CD4-positive, CD25-positive, alpha-beta regulatory T cell (primary cell): Measurements from ENCODE around the gene FREM1. TPM values are rescaled to one million over a fixed set of nuclear protein-coding genes. Genes with fewer than 3 reads are reported as not detected.
A peak's percentile ranks its signal among the peaks of the same experiment; 100 is the strongest.

Experiments
- ATAC-seq, 2 donors: fragments of 150-1000 bp; cut with Tn5 transposase; one replicate each; pipeline ENCODE4 v1.10.0; 2021; ENCODE audit warnings: low read depth in 2 of 2, moderate number of reproducible peaks in 2 of 2, moderate library complexity in 1 of 2
- DNase-seq, 3 donors: peaks; one replicate each; pipeline versions ENCODE4 v3.0.0 to v3.0.0-alpha.2; 2012 to 2022; ENCODE audit warnings: mixed read lengths in 1 of 3
- H3K27ac ChIP-seq: one replicate; pipeline ENCODE4 v1.7.0; 2013; ENCODE audit warnings: mild to moderate bottlenecking, low read length; ENCODE audit not compliant: insufficient read depth, poor library complexity, severe bottlenecking
- H3K27me3 ChIP-seq: one replicate; pipeline ENCODE4 v1.7.0; 2013; ENCODE audit warnings: low read length; ENCODE audit not compliant: control insufficient read depth, insufficient read depth
- H3K36me3 ChIP-seq: one replicate; pipeline ENCODE4 v1.7.0; 2013; ENCODE audit warnings: mild to moderate bottlenecking, low read length, moderate library complexity; ENCODE audit not compliant: control insufficient read depth, insufficient read depth
- H3K4me1 ChIP-seq: 2 replicates; pipeline ENCODE4 v1.7.0; 2013; ENCODE audit warnings: mild to moderate bottlenecking, low read length; ENCODE audit not compliant: insufficient read depth, control insufficient read depth, poor library complexity, severe bottlenecking
- H3K4me3 ChIP-seq: one replicate; pipeline ENCODE4 v1.7.0; 2013; ENCODE audit warnings: low read depth, mild to moderate bottlenecking, low read length, moderate library complexity
- H3K9me3 ChIP-seq, 2 experiments: 1 replicate in 1 of 2; 2 replicates in 1 of 2; pipeline ENCODE4 v1.7.0; 2013; ENCODE audit warnings: low read length in 2 of 2, mild to moderate bottlenecking in 1 of 2, moderate library complexity in 1 of 2; ENCODE audit not compliant: control insufficient read depth in 2 of 2
- H3K27ac Mint-ChIP-seq, 3 donors: one replicate each; pipeline ENCODE4 v1.8.0; 2020 to 2022; ENCODE audit warnings: mild to moderate bottlenecking in 3 of 3, mixed read lengths in 3 of 3, moderate library complexity in 2 of 3
- H3K27me3 Mint-ChIP-seq: one replicate; pipeline ENCODE4 v1.8.0; 2022; ENCODE audit warnings: mild to moderate bottlenecking, mixed read lengths
- H3K36me3 Mint-ChIP-seq: one replicate; pipeline ENCODE4 v1.8.0; 2020; ENCODE audit warnings: mixed read lengths
- H3K4me1 Mint-ChIP-seq, 4 donors: one replicate each; pipeline ENCODE4 v1.8.0; 2020 to 2022; ENCODE audit warnings: mixed read lengths in 4 of 4, mild to moderate bottlenecking in 1 of 4
- H3K4me3 Mint-ChIP-seq, 4 donors: one replicate each; pipeline ENCODE4 v1.8.0; 2020 to 2022; ENCODE audit warnings: mild to moderate bottlenecking in 4 of 4, mixed read lengths in 4 of 4, moderate library complexity in 3 of 4
- H3K9me3 Mint-ChIP-seq, 7 donors: one replicate each; pipeline ENCODE4 v1.8.0; 2020 to 2022; ENCODE audit warnings: mixed read lengths in 7 of 7, mild to moderate bottlenecking in 3 of 7, moderate library complexity in 2 of 7
- polyA plus RNA-seq, 4 donors: library from polyadenylated mRNA; unstranded; fragments of 300-500 nt; fragmentation: Illumina TruSeq; gene quantifications; one replicate each; pipeline ENCODE4 v1.2.3, GENCODE V29; 2021
- total RNA-seq: library from RNA; stranded (reverse); gene quantifications from one replicate; pipeline ENCODE4 v1.2.3, GENCODE V29; 2022

Gene FREM1
- total and polyA plus RNA-seq, 5 donors from 2014 or later = 0.67 TPM; not detected in 4

DNA sequence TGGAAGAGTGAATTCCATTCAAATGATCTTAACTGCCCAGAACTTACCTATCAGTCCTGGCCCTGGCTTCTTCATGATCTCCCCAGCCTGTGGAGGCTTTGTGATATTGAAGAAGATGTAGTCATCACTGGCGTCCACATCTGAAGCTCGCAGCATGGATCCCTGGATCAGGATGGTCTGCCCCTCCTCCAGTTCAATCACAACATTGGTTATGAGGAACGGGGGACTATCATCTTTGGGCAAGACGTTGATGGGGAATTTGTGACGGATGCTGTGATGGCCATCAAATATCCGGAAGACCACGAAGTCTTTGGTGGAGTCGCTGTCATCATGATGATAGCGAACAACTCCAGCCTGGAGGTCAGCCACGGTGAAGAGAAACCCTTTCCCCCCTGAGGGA, 68.0 kb downstream of the FREM1 start:
- peaks cover 0 to 3% (median 0%) of the 10 kb centered on the region in 7 donors for H3K9me3 Mint-ChIP-seq
- no peaks in the 10 kb centered on the region for H3K36me3 Mint-ChIP-seq
- no peak for DNase-seq

DNA sequence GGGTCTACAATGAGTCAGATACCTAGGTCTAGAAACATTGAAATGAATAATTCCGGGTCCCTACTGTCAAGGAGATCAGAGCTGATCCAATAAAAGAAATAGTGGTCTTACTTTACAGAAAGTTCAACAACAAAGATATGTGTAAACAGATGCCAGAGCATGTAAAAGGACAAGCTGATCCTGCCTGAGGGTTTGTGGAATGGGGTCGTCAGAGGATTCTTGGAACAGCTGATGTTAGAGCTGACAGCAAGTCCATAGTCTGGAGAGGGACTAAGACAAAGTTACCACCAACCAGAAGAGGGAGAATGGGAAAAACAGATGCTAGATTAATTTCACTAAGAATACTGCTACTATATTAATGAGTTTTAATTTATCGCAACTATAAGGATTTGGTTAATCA, 71.5 kb downstream of the FREM1 start:
- H3K27ac ChIP-seq = no peak overlapping the region
- Mint-ChIP-seq H3K9me3 (peaks cover 0 to 3% (median 0%) of the 10 kb centered on the region in 7 donors), H3K4me1 (no peaks in the 10 kb centered on the region), H3K27ac (no peak overlapping the region), H3K4me3 (no peak overlapping the region), H3K36me3 (no peaks in the 10 kb centered on the region), H3K27me3 (no peaks in the 10 kb centered on the region)
- H3K36me3 ChIP-seq = no peaks in the 10 kb centered on the region
- no peaks in the 10 kb centered on the region for H3K4me1 ChIP-seq
- ATAC-seq (no peak), DNase-seq (no peak)
- no peaks in the 10 kb centered on the region for H3K9me3 ChIP-seq
- H3K4me3 ChIP-seq = no peak overlapping the region
- no peaks in the 10 kb centered on the region for H3K27me3 ChIP-seq

More for the DNA sequence above, 68.0 kb downstream of the FREM1 start:
- Histone ChIP-seq H3K27me3 (no peaks in the 10 kb centered on the region), H3K27ac (no peak overlapping the region), H3K9me3 (no peaks in the 10 kb centered on the region), H3K4me3 (no peak overlapping the region), H3K4me1 (no peaks in the 10 kb centered on the region), H3K36me3 (no peaks in the 10 kb centered on the region)
- Mint-ChIP-seq H3K4me1 (no peaks in the 10 kb centered on the region), H3K27me3 (peaks cover 8% of the 10 kb centered on the region), H3K27ac (no peak overlapping the region), H3K4me3 (no peak overlapping the region)
- ATAC-seq = no peak

DNA sequence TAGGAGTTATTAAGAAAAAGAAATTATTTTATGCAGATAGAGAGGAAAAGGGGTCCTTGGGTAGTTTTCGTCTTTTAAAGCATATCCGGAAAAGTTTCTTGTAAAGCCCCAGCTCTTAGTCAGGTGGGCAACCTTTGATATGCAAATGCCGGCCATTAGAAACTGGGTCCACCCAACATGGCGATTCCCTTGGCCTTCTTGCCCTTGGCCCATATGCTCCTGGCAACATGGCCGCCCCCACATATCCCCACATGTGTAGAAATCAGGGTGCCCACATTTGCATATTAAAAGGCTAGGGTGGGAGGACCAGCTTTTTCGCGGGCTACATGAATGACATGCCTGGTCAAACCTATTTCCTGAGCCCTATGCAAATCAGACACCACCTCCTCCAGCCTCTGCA, 73.3 kb downstream of the FREM1 start:
- no peaks in the 10 kb centered on the region for H3K27me3 ChIP-seq
- Mint-ChIP-seq H3K27ac (no peak overlapping the region), H3K9me3 (peaks cover 0 to 3% (median 0%) of the 10 kb centered on the region in 7 donors), H3K27me3 (no peaks in the 10 kb centered on the region), H3K4me1 (no peaks in the 10 kb centered on the region), H3K4me3 (no peak overlapping the region), H3K36me3 (no peaks in the 10 kb centered on the region)
- no peaks in the 10 kb centered on the region for H3K9me3 ChIP-seq
- H3K36me3 ChIP-seq = no peaks in the 10 kb centered on the region
- no peaks in the 10 kb centered on the region for H3K4me1 ChIP-seq
- H3K27ac ChIP-seq = no peak overlapping the region
- DNase-seq (no peak), ATAC-seq (no peak)
- no peak overlapping the region for H3K4me3 ChIP-seq

DNA sequence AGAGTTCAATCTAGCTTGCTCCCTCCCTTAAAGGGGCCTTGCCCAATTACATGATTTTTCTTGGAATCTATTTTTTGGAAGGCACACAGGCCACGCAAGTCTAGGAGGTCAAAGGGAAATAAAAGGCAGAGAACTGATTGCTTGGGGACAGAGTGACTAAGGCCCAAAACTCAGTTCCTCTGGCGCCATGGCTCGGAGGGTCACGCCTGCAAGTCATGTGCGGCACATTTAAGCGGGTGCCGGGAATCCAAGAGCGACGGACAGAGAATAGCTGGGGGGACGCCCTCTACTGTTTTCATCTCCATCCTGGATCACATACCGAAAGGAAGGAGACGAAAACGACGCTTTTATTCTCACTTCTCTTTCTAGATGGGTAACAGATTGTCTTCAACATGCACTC, 78.6 kb downstream of the FREM1 start:
- Mint-ChIP-seq H3K4me1 (no peaks in the 10 kb centered on the region), H3K27me3 (peaks cover 4% of the 10 kb centered on the region), H3K9me3 (peaks cover 0 to 4% (median 0%) of the 10 kb centered on the region in 7 donors), H3K36me3 (no peaks in the 10 kb centered on the region), H3K27ac (peak overlapping the region in 1 of 3 donors; percentile 70), H3K4me3 (peak overlapping the region in 1 of 4 donors; percentile 54)
- H3K4me3 ChIP-seq = no peak overlapping the region
- no peaks in the 10 kb centered on the region for H3K4me1 ChIP-seq
- no peaks in the 10 kb centered on the region for H3K36me3 ChIP-seq
- H3K27ac ChIP-seq = no peak overlapping the region
- H3K27me3 ChIP-seq = no peaks in the 10 kb centered on the region
- no peaks in the 10 kb centered on the region for H3K9me3 ChIP-seq
- ATAC-seq (no peak), DNase-seq (no peak)

DNA sequence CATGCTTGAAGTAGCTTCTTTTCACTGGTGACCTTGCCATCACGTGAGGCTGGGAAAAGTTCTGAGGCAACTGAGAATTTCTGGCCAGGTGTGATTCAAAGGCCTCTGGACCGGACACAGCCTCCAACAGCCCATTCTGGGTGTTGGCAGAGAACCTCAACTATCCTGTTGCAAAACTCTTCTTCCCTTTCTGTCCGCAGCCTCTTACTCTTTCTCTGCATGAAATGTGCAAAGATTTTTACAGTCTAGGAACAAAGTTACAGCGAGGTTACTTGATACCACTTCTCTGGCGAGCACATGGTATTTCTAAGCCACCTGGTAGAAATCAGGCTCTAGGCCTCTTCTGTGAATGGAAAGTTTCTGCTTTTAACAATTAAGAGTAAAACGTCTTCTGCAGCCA, 79.2 kb downstream of the FREM1 start:
- H3K4me3 ChIP-seq = no peak overlapping the region
- DNase-seq (no peak), ATAC-seq (no peak)
- Mint-ChIP-seq H3K4me1 (no peaks in the 10 kb centered on the region), H3K36me3 (no peaks in the 10 kb centered on the region), H3K27me3 (peaks cover 4% of the 10 kb centered on the region), H3K4me3 (no peak overlapping the region), H3K27ac (no peak overlapping the region), H3K9me3 (peaks cover 0 to 4% (median 0%) of the 10 kb centered on the region in 7 donors)
- no peak overlapping the region for H3K27ac ChIP-seq
- no peaks in the 10 kb centered on the region for H3K4me1 ChIP-seq
- no peaks in the 10 kb centered on the region for H3K9me3 ChIP-seq
- H3K36me3 ChIP-seq = no peaks in the 10 kb centered on the region
- H3K27me3 ChIP-seq = no peaks in the 10 kb centered on the region

DNA sequence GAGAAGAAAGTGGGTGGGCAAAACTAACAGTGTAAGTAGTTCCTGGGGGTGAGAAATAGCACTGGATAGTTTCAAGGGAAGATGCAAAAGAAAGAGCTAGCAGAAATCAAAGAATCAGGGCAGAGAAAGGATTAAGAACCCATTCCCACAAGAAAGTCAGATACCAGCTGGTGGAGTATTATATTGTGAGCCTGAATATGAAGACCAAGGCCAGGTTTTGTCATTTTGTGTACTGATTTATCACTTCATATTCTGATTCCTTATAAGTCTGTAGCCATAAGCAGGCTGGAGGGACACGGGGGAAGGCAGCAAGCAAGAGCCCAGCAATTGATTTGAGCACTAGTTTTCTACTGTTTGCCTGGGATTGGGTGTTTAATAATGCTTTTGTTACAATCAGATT, 80.2 kb downstream of the FREM1 start:
- H3K9me3 Mint-ChIP-seq = peaks cover 0 to 4% (median 0%) of the 10 kb centered on the region in 7 donors
- no peak for DNase-seq
- no peaks in the 10 kb centered on the region for H3K4me1 Mint-ChIP-seq
- Histone ChIP-seq H3K4me3 (no peak overlapping the region), H3K27ac (no peak overlapping the region), H3K9me3 (no peaks in the 10 kb centered on the region), H3K4me1 (no peaks in the 10 kb centered on the region), H3K27me3 (no peaks in the 10 kb centered on the region), H3K36me3 (no peaks in the 10 kb centered on the region)
- no peak for ATAC-seq
- peaks cover 4% of the 10 kb centered on the region for H3K27me3 Mint-ChIP-seq
- H3K4me3 Mint-ChIP-seq = no peak overlapping the region
- no peaks in the 10 kb centered on the region for H3K36me3 Mint-ChIP-seq
- H3K27ac Mint-ChIP-seq = no peak overlapping the region

DNA sequence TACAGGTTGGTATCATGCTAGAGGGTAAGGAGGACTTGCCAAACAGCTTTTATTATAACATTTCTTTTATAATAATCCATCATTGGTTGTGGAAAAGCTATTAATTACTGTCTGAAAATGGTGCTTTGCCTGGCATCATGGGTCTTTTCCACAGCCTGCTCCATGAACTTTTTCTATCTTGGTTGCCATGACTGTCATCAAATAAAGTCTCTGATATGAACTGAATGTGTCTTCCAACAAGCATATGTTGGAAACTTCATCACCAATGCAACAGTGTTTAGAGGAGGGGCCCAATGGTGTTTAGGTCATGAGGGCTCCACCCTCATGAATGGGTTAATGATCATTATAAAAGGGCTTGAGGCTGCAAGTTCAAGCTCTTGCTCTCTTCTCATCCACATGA, 81.0 kb downstream of the FREM1 start:
- Histone ChIP-seq H3K27ac (no peak overlapping the region), H3K36me3 (no peaks in the 10 kb centered on the region), H3K4me1 (no peaks in the 10 kb centered on the region), H3K4me3 (no peak overlapping the region), H3K27me3 (no peaks in the 10 kb centered on the region), H3K9me3 (no peaks in the 10 kb centered on the region)
- DNase-seq (no peak), ATAC-seq (no peak)
- peaks cover 4% of the 10 kb centered on the region for H3K27me3 Mint-ChIP-seq
- H3K9me3 Mint-ChIP-seq = peaks cover 0 to 4% (median 0%) of the 10 kb centered on the region in 7 donors
- no peaks in the 10 kb centered on the region for H3K4me1 Mint-ChIP-seq
- H3K4me3 Mint-ChIP-seq = no peak overlapping the region
- H3K36me3 Mint-ChIP-seq = no peaks in the 10 kb centered on the region
- H3K27ac Mint-ChIP-seq = no peak overlapping the region

DNA sequence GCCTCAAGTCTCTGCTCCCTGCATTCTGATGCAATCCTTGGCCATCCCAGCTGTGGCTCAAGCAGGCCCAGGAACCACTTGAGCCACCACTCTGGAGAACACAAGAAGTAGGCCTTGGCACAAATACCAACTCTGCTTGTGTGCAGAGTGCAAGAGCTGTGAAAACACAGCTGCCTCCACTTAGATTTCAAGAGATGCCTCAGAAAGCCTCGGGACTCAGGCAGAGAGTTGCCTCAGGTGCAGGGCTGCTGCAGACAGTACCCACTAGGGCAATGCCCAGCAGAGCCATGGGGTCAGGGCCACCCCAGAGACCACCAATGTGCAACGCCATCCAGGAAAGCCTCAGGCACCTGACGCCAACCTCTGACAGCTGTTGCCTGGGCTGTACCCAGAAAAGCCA, 82.4 kb downstream of the FREM1 start:
- no peaks in the 10 kb centered on the region for H3K4me1 Mint-ChIP-seq
- Histone ChIP-seq H3K27ac (no peak overlapping the region), H3K4me1 (no peaks in the 10 kb centered on the region), H3K27me3 (no peaks in the 10 kb centered on the region), H3K4me3 (no peak overlapping the region), H3K36me3 (no peaks in the 10 kb centered on the region), H3K9me3 (no peaks in the 10 kb centered on the region)
- H3K27me3 Mint-ChIP-seq = peaks cover 4% of the 10 kb centered on the region
- H3K4me3 Mint-ChIP-seq = no peak overlapping the region
- no peaks in the 10 kb centered on the region for H3K36me3 Mint-ChIP-seq
- H3K9me3 Mint-ChIP-seq = peaks cover 0 to 4% (median 0%) of the 10 kb centered on the region in 7 donors
- ATAC-seq = no peak
- H3K27ac Mint-ChIP-seq = no peak overlapping the region
- no peak for DNase-seq
